Body of pancreas (tissue), 4 donors: ENCODE data around the gene PPP2R5A.

Source experiments
- CTCF ChIP-seq, 7 experiments: fragments of 450-650 bp in 4 of 7; fragments of 200-600 bp in 3 of 7; sonication (generic) in 3 of 7; IDR thresholded peaks; one replicate each; pipeline ENCODE4 v1.5.1; 2016 to 2019; ENCODE audit warnings: antibody characterized with exemption in 7 of 7
- POLR2A ChIP-seq, 3 donors: fragments of 450-650 bp; IDR thresholded peaks; one replicate each; pipeline ENCODE4 v1.6.1; 2016; ENCODE audit warnings: antibody characterized with exemption in 3 of 3, mild to moderate bottlenecking in 2 of 3

- TF ChIP-seq CTCF (IDR thresholded peaks at IDR 0.05) (no peak), POLR2A (IDR thresholded peaks at IDR 0.05) (no peak)
Measured at GRCh38 chr1:212270564-212270963, 14.6 kb upstream of the PPP2R5A start.
